Neural progenitor cell (in vitro differentiated cells): ENCODE results near the gene ATG4A.

Experiments used
- CTCF ChIP-seq: fragments of 200-600 bp; sonication (generic); IDR thresholded peaks from 2 replicates; pipeline ENCODE4 v1.5.1; 2017; ENCODE audit warnings: antibody characterized with exemption, mild to moderate bottlenecking
- EZH2phosphoT487 ChIP-seq: fragments of 200-600 bp; sonication (generic); IDR thresholded peaks from 2 replicates; pipeline ENCODE4 v1.6.1; 2017; ENCODE audit warnings: antibody characterized with exemption

- no peak for TF ChIP-seq EZH2phosphoT487
- TF ChIP-seq CTCF: no peak
These were observed 20.0 kb upstream of the ATG4A start for GRCh38 chrX:108071578-108071977.
